HG03108 (cell line): ENCODE data around the gene TYMS.
"Not testable (repeated sequence)": the region's sequence is repeated elsewhere in the genome, so short reads cannot be mapped to it uniquely, and the experiment has no call there.

Source experiments
- ATAC-seq: cut with Tn5 transposase; IDR thresholded peaks from one replicate; pipeline ENCODE4 v1.9.1; 2021; ENCODE audit warnings: moderate library complexity; ENCODE audit not compliant: unreplicated experiment

TYMS gene

GRCh38 chr18:676736-677135 is 19.3 kb downstream of the TYMS start:
- ATAC-seq = no peak

DNA sequence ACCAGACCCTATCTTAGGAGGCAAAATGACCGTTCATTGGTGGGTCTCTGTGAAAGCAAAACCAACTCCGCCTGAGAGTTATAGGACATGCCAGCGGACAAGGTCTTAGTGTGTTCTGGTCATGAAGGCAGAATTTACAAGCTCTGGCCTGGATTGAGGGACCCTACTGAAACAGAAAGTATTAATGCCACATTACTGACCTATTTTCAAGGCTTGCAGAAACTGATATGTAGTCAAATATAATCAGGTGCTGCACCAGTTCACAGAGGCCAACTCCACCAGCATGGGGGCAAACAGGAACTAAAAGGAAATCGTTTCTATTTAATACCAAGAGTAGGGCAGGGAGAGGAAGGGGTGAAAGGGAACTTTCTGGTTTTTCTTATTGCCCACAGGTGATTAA is 19.7 kb downstream of the TYMS start:
- no peak for ATAC-seq

DNA sequence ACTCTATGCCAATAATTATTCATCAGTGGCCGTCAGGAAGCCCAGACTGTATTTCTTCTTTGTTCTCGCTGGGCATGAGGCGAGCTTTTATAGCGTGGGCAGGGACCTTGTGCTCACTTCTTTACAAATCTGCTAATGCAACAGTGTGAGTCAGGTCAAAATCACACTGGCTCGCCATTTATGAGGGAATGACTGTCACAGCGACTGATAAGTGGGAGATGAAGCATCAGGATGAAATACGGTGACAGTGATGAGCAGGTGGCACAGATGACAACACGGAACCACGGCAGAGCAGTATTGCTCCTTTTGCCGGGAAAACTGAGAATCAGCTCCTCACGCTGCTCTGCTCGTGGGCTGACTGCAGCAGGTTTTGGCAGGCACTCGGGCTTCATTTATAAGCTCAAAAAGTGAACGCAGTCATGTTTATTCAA is 20.5 kb downstream of the TYMS start:
- ATAC-seq = no peak

DNA sequence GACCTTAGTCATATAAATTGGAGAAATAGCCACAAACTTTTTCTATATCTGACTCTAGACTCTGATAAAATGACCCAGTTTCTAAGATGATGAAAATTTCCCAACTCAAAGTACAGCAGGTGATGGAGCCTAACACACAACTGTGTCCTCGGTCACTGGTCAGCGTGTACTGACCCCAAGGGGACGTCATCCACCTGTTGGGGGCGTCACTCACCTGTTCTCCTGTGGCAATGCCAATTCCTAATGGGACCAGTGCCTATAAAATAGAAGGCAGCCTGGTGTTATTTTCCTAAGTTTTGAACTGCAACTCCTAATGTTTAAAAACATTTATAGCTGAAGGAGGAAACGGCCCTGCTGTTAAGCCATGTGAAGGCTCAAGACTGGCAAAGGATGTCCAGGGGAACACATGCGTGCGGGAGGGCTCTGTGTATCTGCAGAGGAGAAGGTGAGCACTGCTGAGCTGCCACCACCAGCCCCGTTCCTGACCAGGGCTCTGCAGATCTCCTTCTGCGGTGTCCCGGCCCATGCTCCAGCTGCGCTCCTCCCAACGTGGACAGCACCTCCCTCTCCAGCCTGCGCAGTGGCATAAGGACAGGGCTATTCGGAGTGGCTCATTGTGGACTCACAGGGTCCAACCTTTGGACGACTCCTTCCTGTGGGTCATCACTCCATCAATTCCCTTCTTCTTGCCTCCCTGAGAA is 21.2 kb downstream of the TYMS start:
- no peak for ATAC-seq

DNA sequence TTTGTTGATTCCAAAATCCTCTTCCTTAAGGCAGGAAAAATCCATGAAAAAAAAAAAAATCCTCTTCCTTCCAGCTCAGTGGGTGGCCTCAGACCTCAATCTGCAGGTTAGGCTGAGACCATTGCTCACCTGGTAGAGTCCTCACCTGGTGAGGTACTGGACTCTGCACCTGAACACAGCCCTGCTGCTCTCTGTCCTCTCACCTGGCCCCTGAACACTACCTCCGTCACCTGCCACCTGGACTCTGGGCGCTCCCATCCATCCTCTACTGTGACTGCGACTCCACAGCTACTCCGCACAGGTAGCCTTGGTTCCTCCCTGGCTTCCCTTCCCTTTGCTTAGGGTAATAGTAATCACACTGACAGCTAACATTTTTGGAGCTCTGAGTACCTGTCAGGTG is 22.1 kb downstream of the TYMS start:
- no peak for ATAC-seq

- ATAC-seq = no peak
These were observed 22.9 kb downstream of the TYMS start for GRCh38 chr18:680392-680791.

GRCh38 chr18:681985-682384 is 24.5 kb downstream of the TYMS start:
- no peak for ATAC-seq

- ATAC-seq = not testable (repeated sequence)
These were observed 25.0 kb downstream of the TYMS start for GRCh38 chr18:682416-682815.

GRCh38 chr18:682833-683232 is 25.4 kb downstream of the TYMS start:
- ATAC-seq = no peak

DNA sequence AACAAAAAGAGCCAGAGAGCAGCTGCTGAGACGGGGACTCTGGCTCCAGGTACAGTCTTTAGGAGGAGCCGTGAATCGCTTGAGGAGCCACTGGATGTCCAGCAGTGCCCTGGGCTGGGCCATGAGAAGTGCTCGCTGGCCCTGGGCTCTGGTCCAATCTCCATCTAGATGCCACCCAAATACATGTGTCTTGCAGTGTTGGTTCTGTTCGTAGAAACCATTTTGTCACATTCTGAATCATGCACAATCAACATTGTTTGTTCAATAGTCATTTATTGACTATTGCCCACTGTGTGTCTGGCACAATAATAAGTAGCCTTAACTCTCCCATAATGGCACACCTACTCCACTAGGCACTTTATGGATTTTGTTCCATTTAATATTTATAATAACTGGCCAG is 26.1 kb downstream of the TYMS start:
- no peak for ATAC-seq

- ATAC-seq = no peak
These were observed 28.0 kb downstream of the TYMS start for GRCh38 chr18:685438-685837.

DNA sequence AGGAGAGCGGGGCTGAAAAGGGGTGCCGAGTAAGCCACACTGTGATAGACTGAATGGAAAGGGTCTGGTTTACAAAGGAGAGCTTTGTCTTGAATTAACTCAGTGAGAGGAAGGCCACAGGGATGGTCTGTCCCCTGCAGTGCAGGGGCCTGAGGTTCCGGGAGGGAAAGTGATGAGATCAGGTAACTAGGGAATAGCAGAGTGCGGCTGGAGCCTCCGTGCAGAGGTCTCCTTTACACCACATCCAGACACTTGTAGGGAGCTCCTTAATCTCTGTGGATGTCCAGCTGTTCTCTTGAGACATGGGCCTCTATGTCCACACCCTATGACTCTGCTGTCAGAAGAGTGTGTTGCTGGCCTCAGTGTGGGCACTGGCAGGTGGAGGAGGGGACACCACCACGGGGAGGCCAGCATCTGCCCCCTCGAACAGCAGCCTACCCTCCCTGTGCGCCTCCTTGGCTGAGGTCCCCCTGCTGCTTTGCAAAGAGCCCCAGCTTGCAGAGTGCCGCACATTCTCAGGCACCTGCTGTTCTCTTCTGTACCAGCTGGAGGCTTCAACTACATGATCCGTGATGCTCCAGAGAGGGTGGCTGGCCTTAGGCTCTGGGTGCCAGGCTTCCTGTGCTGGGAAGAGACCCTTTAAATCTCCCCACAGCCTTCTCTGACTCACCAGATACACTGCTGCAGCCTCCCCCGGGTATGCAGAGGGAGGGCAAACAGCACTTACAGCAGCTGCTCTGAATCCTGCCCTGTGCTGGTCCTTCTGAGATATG is 29.1 kb downstream of the TYMS start:
- no peak for ATAC-seq

DNA sequence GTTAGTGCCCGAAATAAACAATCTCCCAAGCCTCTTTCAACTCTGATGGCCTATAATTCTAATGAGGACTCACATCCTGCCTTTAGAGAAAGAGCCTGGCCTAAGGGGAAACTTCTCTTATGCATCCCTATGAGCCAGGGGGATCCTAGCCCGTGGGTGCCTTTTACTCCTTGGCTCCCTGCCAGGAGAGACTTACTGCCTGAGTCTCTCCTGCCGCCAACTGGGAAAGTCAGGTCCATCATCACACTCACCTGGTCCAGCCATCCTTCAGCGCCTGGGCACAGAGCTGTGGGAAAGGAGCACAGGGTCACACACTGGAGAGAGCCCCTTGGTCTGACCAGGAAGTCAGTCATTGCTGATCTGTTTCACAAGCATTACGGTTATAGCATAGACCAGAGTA is 30.9 kb downstream of the TYMS start:
- no peak for ATAC-seq

DNA sequence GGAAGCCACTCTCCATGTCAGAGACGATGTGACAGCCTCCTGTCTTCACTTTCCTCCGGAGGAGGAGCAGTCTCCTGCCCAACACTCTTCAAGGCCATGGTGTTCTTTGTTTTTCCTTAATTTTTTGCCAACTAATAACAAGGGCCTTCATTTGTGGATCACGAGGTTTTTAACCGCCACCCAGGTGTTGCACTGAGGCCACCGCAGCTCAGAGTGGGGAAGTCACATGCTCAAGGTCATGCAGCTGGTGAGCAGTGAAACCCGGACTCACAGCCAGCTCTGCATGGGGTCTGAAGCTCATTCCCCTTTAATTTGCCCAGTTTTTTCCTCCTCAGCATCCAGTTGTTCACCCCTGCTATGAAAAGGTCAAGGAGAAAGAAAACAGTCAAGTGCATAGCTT is 35.4 kb downstream of the TYMS start:
- ATAC-seq = no peak

DNA sequence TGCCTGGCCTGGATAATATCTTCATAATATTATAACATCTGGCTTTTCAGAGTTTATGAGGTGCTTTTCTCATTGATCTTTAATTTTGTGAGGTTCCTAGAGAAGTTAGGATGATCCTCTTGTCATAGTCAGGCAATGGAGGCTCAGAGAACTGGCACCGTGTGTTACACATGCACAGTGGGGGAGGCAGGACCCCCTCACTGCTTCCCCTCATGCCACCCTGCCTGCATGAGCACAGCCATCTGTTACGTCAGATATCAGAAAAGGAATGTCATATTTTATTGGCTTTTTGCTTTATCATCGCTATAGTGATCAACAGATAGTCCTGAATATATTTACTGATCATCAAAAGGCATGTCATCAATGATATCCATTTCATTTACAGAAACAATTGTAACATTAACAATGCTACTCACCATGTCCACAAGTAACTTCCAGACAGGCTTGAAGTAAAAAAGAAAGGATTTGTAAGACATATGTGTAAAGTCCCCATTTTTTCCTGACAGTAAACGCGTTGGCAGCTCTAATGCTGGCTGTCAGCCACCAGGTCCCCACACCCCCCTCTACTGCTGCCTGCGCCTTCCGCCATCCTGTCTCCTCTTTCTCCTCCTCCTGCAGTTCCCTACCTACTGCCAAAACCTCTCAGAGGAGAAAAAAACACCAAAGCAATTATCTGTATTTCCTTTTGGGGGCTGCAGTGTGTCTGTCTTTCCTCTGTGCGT is 36.2 kb downstream of the TYMS start:
- ATAC-seq = no peak

- no peak for ATAC-seq
These were observed 39.6 kb downstream of the TYMS start for GRCh38 chr18:697012-697411.

GRCh38 chr18:697800-698199 is 40.3 kb downstream of the TYMS start:
- ATAC-seq = no peak

DNA sequence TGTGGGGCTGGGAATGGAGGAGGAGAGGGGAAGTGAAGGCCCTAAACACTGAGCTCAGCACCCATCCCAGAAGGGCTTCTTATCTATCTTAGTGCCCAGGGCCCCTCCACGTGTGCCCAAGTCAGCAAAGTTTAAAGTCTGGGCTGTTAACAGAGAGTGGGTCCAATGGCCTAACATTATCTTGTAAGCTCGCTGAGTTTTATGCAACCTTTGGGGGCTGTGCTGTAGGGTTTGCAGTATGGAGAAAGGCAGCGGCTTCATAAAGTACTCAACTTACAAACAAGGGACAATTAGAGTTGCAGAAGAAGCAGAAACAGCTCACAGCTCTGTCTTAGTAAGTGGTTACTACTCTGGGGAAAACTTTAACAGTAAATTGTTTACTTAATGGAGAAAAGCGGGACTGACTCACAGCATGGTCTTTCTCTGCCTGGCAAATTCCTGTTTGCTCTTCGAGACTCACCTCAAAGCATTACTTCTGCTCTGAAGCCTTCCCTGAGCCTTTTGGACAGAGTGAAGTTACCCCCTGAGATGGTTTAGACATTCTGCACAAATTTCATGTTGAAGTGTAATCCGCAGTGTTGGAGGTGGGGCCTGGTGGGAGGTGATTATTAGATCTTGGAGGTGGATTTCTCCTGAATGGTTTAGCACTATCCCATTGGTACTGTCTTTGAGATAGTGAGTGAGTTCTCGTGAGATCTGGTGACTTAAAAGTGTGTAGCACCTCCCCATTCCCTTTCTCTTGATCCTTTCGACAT is 45.9 kb downstream of the TYMS start:
- ATAC-seq = no peak

DNA sequence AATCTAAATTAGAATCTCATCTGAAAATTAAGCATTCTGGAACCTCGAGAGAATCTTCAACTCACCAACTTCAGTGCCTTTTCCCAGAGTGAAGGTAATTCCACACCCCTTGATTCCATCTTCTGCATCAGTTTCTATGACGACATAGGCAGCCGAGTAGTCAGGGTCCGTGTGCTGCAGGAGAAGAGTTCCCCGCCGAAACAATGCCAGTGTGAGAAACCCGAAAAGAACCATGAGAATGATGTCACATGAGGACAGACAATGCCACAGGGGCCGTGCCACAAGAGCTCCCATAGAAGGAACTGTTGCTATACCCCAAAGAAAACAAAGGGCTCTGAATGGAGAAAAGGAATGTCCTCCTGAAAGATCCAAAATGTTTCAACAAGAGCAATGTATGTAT is 49.0 kb downstream of the TYMS start:
- no peak for ATAC-seq

GRCh38 chr18:708096-708495 is 50.6 kb downstream of the TYMS start:
- no peak for ATAC-seq

GRCh38 chr18:709771-710170 is 52.3 kb downstream of the TYMS start:
- no peak for ATAC-seq
